Keratinocyte (primary cell): ENCODE data around the gene DDX21.

Experiments used
- CTCF ChIP-seq, 3 experiments: IDR thresholded peaks in 1 of 3; conservative IDR thresholded peaks in 1 of 3; optimal IDR thresholded peaks in 1 of 3; 2 replicates in 2 of 3; 3 replicates in 1 of 3; pipeline versions ENCODE3 to v1.5.1; 2011; ENCODE audit warnings: low read length in 3 of 3, mild to moderate bottlenecking in 3 of 3, moderate library complexity in 2 of 3, control low read depth in 1 of 3, inconsistent platforms in 1 of 3; ENCODE audit not compliant: insufficient read depth in 2 of 3; ENCODE audit errors: extremely low read depth in 1 of 3
- EZH2 ChIP-seq: IDR thresholded peaks from one replicate; pipeline ENCODE4 v1.6.1; 2012; ENCODE audit warnings: inconsistent platforms, mild to moderate bottlenecking, low read length, moderate library complexity

DNA sequence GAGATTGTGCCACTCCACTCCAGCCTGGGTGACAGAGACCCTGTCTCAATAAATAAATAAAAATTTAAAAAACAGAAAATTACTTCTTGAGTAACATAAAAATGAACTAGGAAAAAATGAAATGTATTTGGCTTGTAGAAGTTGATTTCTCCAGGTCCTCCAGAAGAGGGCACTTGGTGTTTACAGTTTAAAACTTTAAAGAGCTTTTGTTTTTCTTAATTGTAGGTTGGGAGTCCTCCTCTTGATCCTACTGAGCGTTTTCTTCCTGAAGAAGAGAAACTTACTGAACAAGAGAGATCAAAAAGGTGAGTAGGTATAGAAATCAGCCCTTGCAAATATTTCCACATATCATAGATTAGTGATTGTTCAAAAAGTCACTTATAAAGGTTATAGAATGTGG is 48.9 kb downstream of the DDX21 start:
- TF ChIP-seq CTCF (optimal IDR thresholded peaks at IDR 0.05 in 1 of 3, IDR thresholded peaks at IDR 0.05 in 1 of 3, conservative IDR thresholded peaks at IDR 0.05 in 1 of 3; ENCODE audit: extremely low read depth in 1 of 3, insufficient read depth in 2 of 3, low read length in 3 of 3) (peak in 1 of 3 experiments; percentile 16), EZH2 (no peak)
